H1 (cell line): ENCODE data around the gene ODAD3. TPM values are rescaled to one million over a fixed set of nuclear protein-coding genes. Genes with fewer than 3 reads are reported as not detected.

Source experiments
- BRCA1 ChIP-seq: IDR thresholded peaks from 2 replicates; pipeline ENCODE4 v1.6.1; 2012; ENCODE audit warnings: low read depth, low read length, improper control_type of control experiment
- CHD7 ChIP-seq: fragments of 300-600 bp; sonication (generic); IDR thresholded peaks from 2 replicates; pipeline ENCODE4 v1.7.1; 2012; ENCODE audit warnings: low read length, moderate library complexity, mild to moderate bottlenecking, inconsistent platforms; ENCODE audit not compliant: insufficient replicate concordance
- EP300 ChIP-seq, 2 experiments: IDR thresholded peaks; 1 replicate in 1 of 2; 2 replicates in 1 of 2; pipeline ENCODE4 v1.6.1; 2011 to 2012; ENCODE audit warnings: low read depth in 2 of 2, low read length in 2 of 2, mild to moderate bottlenecking in 2 of 2, borderline replicate concordance in 1 of 2, inconsistent platforms in 1 of 2, moderate library complexity in 1 of 2
- GABPA ChIP-seq: IDR thresholded peaks from 2 replicates; pipeline ENCODE4 v1.6.1; 2011; ENCODE audit warnings: mild to moderate bottlenecking, low read length, moderate library complexity, borderline replicate concordance; ENCODE audit not compliant: insufficient read depth
- KDM1A ChIP-seq: fragments of 200-600, 300-600 bp; sonication (generic); IDR thresholded peaks from 2 replicates; pipeline ENCODE4 v1.7.1; 2016; ENCODE audit warnings: mild to moderate bottlenecking, low read length, borderline replicate concordance
- PHF8 ChIP-seq: fragments of 200-600 bp; sonication (generic); conservative IDR thresholded peaks from 2 replicates; pipeline ENCODE4 v1.7.1; 2012; ENCODE audit warnings: low read depth, mild to moderate bottlenecking, inconsistent platforms, low read length, moderate library complexity
- SAP30 ChIP-seq: fragments of 300-600 bp; sonication (generic); IDR thresholded peaks from 2 replicates; pipeline ENCODE4 v1.7.1; 2012; ENCODE audit warnings: low read length, moderate library complexity, mild to moderate bottlenecking, inconsistent platforms; ENCODE audit not compliant: insufficient read depth, insufficient replicate concordance
- polyA plus RNA-seq, 7 experiments: library from polyadenylated mRNA; depleted of rRNA in 3 of 7; stranded (reverse) in 5 of 7; unstranded in 2 of 7; fragments of >200 nt in 5 of 7; fragments of 200-250 nt in 2 of 7; gene quantifications; 1 replicate in 5 of 7; 2 replicates in 1 of 7; 4 replicates in 1 of 7; pipeline versions ENCODE4 v1.2.1 to v1.2.3, GENCODE V29; 2011 to 2013; ENCODE audit warnings: missing spikeins in 2 of 7, mixed read lengths in 2 of 7
- total RNA-seq: library from RNA; stranded (reverse); fragmentation: NEBNext Ultra II Directional; extraction: Animal tissue kit (Norgen Biotek cat#: 25700); gene quantifications from 2 replicates; pipeline ENCODE4 v1.2.1, GENCODE V29; 2021

Gene ODAD3
- total and polyA plus RNA-seq, 2 of the 8 experiments (the other 6 are each of a cell fraction or from before 2014, with no cell fraction given), result 2.1 to 2.2 TPM

GRCh38 chr19:11421371-11422098 is 13.4 kb downstream of the ODAD3 start (continued):
- TF ChIP-seq CHD7 (no peak), BRCA1 (no peak), SAP30 (no peak), GABPA (no peak), PHF8 (peak; percentile 55; the same call in 1 of the 2 replicates), EP300 (IDR thresholded peaks at IDR 0.05; ENCODE audit: borderline replicate concordance in 1 of 2, low read depth in 2 of 2, low read length in 2 of 2) (no peak), KDM1A (no peak)
